Measurements from ENCODE around the gene CCT8.

The CCT8 gene

DNA sequence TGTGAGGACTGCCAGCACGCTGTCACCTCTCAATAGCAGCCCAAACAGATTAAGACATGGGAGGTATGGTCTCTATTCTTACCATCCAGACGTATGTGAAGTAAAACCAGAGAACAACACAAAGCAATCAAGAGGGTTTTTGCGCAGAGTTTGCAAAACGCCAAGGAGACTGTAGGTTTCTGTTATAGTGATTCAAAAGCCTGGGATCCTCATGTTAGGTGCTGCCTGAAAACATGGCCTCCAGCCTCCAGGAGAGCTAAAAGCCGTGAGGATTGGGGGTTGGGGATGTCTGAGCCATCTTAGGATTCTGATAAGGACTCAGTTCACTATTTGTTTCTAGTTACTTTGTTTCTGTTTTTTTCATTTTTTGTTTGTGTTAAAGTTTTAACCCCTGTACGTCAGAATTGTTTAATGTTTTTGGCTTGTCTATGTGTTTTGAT is 4.2 kb upstream of the CCT8 start:
- DNase-seq: peak; percentile 41

DNA sequence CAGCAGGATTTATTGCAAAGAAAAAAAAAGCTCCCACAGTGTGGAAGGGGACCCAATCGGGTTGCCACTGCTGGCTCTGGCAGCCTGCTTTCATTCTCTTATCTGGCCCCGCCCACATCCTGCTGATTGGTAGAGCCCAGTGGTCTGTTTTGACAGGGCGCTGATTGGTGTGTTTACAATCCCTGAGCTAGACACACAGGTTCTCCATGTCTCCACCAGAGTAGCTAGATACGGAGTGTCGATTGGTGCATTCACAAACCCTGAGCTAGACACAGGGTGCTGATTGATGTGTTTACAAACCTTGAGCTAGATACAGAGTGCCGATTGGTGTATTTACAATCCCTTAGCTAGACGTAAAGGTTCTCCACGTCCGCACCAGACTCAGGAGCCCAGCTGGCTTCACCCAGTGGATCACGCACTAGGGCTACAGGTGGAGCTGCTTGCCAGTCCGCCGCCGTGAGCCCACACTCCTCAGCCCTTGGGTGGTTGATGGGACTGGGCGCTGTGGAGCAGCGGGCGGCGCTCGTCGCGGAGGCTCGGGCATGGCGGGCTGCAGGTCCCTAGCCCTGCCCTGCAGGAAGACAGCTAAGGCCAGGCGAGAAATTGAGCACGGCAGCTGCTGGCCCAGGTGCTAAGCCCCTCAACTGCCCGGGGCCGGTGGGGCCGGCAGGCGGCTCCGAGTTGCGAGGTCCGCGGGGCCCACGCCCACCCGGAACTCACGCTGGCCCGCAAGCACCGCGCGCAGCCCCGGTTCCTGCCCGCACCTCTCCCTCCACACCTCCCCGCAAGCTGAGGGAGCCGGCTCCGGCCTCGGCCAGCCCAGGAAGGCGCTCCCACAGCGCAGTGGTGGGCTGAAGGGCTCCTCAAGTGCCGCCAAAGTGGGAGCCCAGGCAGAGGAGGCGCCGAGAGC is 3.5 kb upstream of the CCT8 start:
- DNase-seq: peak; percentile 78

DNA sequence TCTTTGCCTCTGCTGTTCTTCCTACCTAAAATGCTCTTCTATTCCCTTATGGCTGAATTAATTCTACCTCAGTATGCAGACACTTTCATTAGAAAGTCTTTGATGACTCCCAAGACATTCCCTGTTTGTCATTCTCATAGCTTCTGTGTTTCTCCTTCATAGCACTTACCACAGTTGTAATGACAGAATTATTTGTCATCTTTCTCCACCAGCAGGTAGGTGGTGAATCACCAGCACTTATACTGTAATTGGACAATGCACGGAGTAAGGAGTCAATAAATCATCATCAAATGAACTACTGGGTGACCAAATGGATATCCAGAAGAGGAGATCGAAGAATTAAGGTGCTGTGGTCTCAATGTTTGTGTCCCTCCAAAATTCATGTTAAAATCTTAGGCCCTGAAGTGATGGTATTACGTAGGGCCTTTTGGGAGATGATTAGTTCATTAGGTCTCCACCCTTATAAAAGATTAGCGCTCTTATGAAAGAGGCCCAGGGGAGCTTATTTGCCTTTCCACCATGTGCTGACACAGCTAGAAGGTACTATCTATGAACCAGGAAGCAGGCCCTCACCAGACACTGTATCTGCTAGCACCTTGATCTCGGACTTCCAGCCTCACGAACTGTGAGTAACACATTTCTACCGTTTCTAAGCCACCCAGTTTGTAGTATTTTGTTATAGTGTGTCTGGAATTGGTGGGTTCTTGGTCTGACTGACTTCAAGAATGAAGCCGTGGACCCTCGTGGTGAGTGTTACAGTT is 2.4 kb upstream of the CCT8 start:
- DNase-seq: no peak

DNA sequence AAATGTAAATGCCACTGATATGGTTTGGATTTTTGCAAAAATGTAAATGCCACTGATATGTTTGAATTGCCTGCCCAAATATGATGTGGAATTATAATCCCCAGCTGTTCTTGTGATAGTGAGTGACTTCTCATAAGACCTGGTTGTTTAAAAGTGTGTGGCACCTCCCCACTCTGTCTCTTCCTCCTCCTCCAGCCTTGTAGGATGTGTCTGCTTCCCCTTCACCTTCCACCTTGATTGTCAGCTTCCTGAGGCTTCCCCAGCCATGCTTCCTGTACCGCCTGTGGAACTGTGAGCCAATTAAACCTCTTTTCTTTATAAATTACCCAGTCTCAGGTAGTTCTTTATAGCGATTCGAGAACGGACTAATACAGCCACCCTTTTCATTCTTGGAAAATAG is 1.3 kb upstream of the CCT8 start:
- DNase-seq: no peak

DNA sequence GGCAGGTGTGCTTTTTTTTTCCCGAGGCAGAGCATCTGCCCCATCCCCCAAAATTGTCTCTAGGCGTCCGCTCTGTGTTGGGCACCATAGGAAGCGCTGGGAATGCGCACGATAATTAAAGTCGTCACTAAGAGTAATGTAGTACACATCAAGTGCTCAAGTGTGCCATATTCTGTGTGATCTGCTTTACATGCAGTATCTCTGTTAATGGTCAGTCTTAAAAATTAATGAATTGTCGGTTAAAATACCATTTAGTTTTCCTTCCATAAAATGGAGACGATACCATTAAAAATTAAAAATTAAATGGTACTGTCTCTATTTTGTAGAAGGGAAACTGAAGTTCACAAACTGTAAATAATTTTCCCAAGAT is 544 bp upstream of the CCT8 start:
- DNase-seq: no peak

DNA sequence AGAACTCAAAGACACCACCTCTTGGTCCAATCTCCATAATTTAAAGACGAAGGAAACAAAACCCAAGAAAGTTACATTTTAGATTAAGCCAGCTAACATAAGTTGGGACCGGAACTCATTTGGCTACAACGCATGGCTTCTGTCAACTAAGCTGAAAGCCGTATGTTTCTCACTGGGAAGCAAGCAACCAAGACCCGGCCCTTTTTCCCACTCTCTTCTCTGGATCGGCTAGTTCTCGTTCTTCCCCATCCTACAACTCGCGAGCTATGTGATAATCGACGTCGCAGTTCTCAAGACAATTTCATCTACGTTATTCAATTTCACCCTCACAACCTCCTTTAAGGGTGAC is 601 bp downstream of the CCT8 start:
- no peak for DNase-seq

DNA sequence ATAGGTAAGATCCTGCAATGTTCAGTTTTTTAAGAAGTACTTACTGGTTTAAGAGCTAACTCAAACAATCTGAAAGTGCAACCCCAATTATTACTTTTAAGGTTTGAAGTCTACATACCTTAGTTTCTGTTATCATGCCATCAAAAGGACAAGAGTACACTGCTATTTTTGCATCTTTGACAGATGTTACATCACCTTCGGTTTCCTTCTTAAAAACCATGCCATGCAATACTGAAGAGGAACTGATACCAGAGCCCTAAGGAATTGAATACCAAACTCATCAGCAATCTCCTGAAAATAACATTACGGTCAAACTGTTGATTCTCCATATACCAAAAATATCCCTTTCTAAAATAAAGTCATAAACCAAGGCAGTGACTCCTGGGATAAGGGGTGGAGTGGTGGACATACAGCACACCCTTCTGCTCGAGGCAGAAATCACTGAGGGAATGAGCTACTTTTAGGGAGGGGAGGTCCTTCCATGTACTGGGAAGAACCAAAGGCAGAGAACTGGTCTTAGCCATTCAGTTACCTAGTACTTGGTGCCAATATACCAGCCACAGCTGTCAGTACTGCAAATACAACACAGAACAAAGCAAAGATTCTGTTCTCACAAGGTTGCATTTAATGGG is 8.5 kb downstream of the CCT8 start:
- no peak for DNase-seq

DNA sequence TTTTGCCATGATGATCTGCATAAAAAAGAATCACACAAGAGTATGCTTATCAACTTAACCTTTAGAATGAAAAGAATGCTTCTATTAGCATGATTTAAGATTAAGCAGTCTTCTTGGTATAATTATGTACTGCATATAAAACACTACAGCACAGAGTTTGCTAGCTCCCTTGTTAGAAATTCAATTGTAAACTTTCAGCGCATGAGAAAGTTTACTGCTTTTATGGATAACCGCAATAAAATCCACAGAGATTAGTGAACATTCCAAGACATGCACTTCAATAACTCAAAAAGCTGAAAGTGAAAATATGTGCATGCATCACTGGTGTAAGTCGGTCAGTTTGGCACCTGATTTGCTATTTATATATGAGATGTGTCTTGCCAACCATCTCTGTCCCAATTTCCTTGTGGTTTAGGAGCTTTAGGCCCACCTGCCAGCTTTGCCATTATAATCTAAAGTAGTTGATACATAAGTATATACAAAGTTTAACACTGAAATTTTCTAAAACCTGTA is 16.9 kb downstream of the CCT8 start:
- DNase-seq: no peak

DNA sequence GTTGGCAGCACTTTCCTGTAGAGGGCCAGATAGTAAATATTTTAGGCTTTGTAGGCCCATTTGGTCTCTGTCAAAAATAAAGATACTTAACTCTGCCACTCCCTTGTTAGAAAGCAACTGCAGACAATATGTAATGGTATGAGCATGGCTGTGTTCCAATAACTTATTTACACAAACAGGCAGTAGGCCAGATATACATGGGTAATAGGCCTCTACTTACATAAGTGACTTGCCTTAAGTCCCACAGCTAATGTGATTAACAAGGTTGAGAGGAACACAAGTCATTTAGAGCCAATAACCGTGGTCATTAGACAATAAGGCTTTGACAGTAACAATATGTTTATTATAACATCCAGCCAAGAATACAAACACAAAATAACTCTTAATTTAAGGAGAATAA is 17.4 kb downstream of the CCT8 start:
- DNase-seq: no peak

DNA sequence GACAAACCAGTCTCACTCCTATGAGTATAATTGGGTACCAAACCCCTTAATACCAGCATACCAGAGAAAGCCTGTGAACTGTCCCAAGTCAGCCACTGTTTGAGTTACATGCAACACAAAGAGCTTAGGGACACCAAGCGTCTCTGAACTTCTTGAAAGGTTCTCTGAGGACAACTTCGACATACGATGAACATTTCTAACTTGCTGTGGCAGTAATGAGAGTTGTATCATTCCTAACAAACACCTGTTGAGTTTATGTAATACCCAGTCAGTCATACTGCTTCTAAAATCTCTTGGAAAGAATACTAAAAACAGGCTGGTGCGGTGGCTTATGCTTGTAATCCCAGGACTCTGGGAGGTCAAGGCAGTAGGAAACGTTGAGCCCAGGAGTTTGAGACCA is 18.4 kb downstream of the CCT8 start:
- DNase-seq: no peak

DNA sequence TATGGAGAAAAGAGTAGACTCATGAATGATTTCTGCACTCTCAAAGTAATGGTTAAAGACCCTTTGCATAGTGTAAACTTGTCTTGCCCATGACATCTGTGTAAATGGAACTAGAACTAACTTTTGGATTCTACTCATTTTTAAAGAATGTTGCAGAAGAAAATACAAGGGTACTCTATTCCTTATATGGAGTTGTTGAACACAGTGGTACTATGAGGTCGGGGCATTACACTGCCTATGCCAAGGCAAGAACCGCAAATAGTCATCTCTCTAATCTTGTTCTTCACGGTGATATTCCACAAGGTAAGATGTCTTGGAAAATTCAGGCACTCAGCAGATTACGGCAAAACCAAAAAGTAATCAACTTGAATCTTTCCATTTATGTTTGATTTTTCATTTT is 19.8 kb downstream of the CCT8 start:
- no peak for DNase-seq

DNA sequence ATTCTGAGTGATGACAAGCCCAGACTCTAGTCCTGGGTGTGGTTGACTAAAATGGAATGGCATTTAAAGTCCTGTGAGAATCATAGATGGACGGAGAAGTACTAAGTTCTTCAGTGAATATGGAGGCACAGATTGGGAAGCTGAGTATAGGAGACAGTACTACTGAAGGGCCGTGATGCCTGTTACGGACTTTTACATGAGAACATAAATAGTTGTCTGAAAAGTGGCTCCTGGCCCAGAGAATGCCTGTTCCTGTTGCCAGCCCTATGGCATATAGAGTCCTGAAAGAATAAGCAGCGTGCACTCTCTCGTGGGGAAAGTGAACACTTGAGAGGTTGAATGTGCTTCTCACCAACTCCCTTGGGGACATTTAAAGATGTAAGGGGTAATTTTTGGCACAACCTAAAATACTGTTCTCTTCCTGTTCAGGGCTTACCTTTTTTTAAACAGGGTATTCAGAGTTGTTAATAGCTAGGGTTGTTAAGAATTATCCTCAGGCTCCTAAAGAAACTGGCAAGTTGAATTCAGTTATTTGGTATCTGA is 20.4 kb downstream of the CCT8 start:
- DNase-seq: no peak

DNA sequence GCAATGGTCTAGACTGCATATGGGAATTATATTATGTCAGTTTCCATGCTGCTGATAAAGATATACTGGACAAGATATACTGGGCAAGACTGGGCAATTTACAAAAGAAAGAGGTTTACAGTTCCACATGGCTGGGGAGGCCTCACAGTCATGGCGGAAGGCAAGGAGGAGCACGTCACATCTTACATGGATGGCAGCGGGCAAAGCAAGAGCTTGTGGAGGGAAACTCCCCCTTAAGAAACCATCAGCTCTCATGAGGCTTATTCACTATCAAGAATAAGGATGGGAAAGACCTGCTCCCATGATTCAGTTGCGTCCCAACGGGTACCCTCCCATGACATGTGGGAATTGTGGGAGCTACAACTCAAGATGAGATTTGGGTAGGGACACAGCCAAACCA is 21.2 kb downstream of the CCT8 start:
- no peak for DNase-seq

DNA sequence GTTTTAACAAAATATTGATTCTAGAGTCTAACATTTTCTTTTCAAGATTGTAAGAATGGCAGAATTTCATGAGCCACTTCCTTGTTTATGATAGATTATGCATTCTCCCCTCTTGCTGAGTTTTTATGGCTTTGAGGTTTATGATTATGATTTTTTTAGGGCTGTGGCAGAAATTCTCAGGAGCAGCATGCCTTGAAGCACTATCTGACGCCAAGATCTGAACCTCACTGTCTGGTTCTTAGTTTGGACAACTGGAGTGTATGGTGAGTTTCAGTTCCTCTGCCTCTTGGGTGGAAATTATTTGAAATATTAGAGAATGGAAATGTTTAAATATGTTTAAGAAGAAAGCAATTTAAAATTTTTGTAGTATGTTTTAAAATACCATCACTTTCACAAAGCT is 38.8 kb downstream of the CCT8 start:
- DNase-seq: no peak

DNA sequence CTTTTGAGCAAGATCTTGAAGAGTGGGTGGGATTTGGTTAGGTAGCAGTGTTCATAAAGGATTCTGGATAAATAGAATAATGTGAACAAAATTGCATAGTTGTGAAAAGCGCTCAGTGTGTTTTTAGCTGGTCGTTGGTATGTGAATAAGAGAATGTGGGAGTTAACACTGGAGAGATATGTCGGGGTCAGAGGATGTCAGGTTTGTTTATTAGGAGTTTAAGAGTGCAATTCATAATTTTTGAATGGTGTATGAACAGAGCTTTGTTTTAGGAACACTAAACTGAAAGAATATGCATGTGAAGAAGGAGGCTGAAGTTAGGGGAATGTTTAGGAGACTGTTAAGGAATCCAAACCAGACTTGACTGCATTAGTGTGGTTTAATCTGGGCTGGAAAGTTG is 39.6 kb downstream of the CCT8 start:
- DNase-seq: no peak

DNA sequence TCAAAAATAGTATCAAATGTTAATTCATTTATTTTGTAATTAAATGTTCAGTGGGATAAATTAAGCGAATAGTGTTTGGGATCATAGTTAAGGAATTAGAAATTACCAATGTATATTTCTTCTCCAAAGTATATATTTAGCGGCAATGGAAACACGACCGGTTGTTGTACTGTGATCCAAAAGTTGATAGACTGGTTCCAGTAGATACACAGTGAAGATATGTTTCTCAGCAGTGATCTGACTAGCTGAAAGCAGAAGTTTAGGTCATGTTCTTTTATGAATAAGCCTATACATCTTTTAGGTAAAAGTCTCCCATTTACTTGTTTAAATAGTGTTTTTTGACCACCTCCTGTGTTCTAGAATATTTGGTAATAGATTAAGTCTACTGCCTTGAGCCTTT is 40.1 kb downstream of the CCT8 start:
- DNase-seq: no peak

DNA sequence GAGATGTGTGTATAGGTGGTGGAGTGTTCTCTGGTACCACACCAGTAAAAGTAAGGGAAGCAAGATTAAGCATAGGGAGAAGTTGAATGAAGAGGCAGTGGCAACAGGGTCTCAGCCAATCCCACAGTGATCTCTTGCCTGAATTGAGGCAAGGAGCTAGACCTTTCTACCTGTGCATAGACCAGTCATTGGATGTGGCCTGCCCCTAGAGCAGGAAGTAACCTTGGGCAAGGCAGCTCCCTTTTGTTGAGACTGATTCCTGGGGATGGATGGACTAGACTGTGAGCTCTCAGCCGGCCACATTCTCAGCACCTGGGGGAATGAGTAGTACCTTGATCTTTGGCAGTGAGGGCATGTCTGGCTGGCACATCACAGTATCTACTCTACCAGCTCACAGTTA is 42.5 kb downstream of the CCT8 start:
- no peak for DNase-seq

DNA sequence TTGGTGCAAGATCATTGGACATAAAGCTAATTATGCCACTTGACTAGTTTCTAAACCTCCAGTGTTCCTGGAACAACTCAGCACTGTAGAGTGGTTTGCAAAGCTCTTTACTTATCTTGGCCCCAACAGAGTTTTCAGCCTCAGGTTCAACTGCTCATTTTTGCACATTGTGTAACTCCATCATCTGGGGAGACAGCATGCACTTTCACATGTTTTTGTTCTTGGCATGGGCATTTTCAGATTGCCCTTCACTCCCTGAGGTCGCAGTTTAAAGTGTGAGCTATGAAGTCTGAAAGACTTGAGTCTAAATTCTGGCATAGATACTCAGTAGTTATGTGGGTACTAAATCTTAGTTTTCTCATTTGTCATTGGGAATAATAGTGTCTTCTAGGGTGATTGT is 43.9 kb downstream of the CCT8 start:
- DNase-seq: no peak

DNA sequence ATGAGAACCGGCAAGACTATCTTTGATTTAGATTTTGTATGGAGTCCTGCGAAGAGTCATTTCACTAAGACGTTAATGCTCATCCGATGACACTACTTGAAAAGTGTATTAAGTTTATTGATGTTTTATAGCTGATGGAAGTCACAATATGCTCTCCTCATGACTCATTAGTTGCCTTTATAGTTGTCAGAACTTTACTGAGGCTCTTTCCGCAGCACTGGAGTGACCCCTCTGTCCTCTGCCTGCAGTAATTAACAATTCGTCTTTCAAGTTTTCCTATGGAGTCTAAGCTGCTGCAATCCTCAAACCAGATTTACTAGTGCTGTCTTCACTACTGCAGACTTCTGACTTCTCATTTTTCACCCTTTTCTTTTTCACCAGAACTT is 48.1 kb downstream of the CCT8 start:
- DNase-seq: no peak

DNA sequence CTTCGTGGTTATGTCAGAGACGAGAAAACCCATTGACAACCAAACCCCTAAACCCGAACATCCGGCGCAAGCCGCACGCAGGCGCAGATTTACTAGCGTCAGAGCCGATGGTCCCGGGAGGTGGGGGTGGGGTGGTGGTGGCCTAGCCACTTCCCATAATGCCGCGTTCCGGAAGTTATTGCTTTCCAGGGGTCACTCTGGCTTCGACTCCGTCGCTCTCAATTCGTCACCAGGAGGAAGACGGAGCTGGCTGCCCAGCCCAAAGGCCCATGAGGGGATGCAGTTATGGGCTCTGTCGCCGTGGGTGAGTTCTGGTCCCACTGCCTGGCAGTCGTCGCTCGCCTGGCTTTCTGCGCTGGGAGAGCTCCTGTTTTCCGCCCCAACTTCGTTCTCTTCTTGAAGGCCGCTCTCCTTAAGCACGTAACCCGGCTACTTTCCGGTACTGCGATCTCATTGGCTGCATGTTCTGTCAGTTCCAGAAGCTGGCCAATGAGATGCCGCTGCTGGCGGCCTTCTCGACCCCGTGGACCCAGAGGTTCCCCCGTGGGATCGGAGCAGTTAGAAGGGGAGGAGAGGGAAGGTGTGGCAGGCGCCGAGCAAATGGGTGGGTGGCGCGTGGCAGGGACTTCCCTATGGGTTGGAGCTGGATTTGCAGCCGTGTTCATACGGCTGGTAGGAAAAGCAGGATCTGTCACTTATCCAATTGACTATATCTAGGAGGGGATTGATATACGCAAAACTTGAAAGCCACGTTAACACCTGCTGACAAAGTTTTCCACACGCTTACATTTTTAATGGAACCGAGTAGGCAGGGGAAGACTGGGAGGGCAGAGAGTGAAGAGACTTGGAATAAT is 48.7 kb downstream of the CCT8 start, which contains the start of gene USP16:
USP16 (plus strand) TSS at position 195 of the 854 bp plus-strand sequence. CDS start 3,246 bp downstream, outside the sequence.
- peak; percentile 93 for DNase-seq

DNA sequence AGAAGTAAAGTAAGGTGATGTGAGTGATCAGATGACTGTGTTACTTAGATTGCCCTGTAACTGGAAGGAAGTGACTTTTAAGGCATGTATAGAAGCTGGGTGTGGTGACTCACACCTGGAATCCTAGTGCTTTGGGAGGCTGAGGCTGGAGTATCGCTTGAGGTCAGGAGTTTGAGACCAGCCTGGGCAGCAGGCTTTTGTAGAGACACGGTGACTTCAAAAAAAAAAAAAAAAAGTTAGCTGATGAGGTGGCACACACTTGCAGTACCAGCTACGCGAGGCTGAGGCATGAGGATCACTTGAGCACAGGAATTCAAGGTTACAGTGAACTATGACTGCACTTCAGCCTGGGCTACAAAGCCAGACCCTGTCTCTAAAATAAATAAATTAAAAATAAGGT is 51.3 kb downstream of the CCT8 start:
- no peak for DNase-seq

DNA sequence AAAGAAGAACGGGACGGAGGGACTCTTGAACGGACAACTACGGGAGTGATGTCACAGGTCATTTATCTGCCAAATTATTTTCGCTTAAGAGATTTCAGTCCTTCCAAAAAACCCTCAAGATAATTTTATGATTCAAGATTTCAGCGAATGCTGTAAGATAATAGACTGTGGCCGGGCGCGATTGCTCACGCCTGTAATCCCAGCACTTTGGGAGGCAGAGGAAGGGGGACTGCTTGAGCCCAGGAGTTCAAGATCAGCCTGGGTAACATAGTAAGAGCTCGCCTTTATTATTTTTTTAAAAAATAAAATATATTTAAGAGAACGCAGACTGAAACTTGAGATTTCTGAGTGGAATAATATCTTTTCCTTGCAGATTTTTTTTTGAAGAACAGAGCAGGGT is 54.9 kb downstream of the CCT8 start:
- DNase-seq: no peak
